ENCODE measurements around the gene DKC1.
"Not testable (repeated sequence)": the region's sequence is repeated elsewhere in the genome, so short reads cannot be mapped to it uniquely, and the experiment has no call there.

The DKC1 gene

DNA sequence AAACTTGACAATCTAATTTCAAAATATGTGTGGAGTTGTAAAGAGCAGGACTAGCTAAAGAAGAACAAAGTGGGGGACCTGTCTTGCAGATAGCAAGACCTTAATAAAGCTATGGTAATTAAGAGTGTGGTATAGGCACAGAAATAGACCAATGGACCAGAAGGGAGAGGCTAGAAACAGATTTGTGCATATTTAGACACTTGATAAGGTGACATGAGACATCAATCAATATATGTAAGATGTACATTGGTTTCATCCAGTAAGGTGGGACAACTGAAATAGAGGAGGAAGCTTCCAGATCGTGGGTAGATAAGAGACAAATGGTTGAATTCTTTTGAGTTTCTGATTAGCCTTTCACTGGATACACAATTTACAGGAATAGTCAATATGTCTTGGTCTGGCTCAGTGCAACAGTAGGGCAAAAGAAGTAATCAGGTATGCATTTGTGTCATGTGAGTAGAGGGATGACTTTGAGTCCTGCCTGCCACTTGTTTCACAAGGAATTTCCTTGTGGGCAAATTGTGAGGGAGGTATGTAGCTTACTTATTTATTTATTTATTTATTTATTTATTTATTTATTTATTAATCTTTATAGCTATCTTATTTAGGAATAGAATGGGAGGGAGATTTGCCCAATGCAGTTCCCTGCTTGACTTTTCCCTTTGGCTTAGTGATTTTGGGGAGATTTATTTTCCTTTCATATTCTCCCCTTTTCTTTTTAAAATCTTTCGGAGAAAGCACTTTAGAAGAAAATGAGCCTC lies 49.9 kb downstream of the DKC1 start:
- Mint-ChIP-seq H3K36me3 (no peaks in the 10 kb centered on the region), H3K4me3 (no peak overlapping the region), H3K27me3 (no peaks in the 10 kb centered on the region), H3K27ac (no peak overlapping the region), H3K9me3 (peaks cover 0 to 4% of the 10 kb centered on the region in 2 donors), H3K4me1 (no peaks in the 10 kb centered on the region)
- DNase-seq (no peak), ATAC-seq (replicated peaks) (no peak)

DNA sequence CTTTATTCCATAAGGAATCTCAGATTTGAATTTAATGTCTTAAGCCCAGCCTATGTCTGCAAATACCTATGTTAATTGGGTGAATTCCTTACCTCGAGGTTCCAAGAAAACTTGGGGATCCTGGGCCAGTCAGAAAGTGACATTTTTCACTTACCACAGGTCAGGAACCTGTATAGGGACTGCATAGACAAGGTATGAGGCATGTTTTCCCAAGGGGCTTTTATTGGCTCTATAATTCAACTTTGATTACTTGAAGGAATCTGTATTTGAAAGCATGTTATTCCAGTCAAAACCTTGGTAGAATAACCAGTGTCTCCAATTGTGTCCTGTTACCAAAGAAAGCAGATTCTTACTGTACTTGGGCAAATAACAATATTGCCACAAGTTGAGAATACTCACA lies 51.1 kb downstream of the DKC1 start:
- H3K36me3 Mint-ChIP-seq = no peaks in the 10 kb centered on the region
- H3K4me3 Mint-ChIP-seq = no peak overlapping the region
- no peak for DNase-seq
- peaks cover 0 to 3% of the 10 kb centered on the region in 2 donors for H3K4me1 Mint-ChIP-seq
- ATAC-seq (replicated peaks) = no peak
- H3K27ac Mint-ChIP-seq = no peak overlapping the region
- H3K9me3 Mint-ChIP-seq = no peaks in the 10 kb centered on the region
- H3K27me3 Mint-ChIP-seq = no peaks in the 10 kb centered on the region

DNA sequence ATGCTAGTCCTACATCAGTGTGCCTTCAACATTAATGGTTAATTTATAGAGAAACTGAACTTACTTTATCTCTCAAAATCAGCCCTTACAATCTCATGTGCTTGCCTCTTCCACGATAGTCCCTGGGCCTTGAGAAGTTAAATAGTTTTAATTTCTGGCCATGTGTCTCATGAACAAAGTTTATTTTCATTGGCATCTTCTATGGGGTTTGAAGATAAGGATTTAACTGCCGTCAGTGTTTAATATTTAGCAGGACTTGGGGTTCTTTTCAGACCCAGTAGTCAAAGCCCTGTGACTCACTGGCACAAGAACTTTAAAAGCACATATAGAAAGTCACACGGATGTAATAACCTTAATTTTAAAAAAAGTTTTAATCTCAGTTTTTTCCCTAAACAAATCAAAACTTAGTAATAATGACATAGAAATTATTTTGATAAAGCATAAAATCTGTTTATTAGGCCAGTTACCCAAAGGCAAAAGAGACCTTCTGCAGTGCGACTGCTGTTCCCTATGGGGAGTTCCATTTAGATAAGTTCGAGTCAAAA lies 52.7 kb downstream of the DKC1 start:
- ATAC-seq (replicated peaks) (no peak), DNase-seq (no peak)
- no peak overlapping the region for H3K27ac Mint-ChIP-seq
- no peaks in the 10 kb centered on the region for H3K9me3 Mint-ChIP-seq
- no peak overlapping the region for H3K4me3 Mint-ChIP-seq
- no peaks in the 10 kb centered on the region for H3K27me3 Mint-ChIP-seq
- H3K4me1 Mint-ChIP-seq = peaks cover 10 to 13% of the 10 kb centered on the region in 2 donors
- H3K36me3 Mint-ChIP-seq = no peaks in the 10 kb centered on the region

DNA sequence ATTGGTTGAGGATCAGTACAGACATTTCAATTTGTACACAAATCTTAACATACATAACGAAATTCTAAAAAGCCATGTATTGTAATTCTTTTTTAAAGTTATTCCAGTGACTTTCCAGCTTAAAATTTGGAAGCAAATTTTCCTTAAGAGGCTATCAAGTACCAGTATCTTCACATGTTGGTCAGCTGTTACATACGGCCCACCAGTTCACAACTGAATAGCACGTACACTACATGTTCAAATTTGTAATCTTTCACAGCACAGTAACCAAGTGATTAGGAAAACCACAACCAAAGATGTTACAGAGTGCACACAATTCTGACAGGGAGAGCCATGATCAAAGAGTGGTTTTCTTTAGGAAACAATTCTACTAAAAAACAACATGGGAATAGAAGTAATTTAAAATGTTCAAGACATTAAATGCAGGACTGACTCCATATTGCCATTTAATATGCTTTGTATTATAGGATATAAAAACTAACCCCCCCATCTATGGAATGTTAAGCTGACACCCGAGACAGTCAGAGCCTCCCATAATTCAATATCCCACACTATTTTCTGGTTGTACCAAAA lies 53.7 kb downstream of the DKC1 start:
- not testable (repeated sequence) for ATAC-seq (replicated peaks); DNase-seq; H3K9me3 Mint-ChIP-seq; H3K27ac Mint-ChIP-seq; H3K4me3 Mint-ChIP-seq; H3K36me3 Mint-ChIP-seq; H3K27me3 Mint-ChIP-seq
- peaks cover 10 to 13% of the 10 kb centered on the region in 2 donors for H3K4me1 Mint-ChIP-seq

DNA sequence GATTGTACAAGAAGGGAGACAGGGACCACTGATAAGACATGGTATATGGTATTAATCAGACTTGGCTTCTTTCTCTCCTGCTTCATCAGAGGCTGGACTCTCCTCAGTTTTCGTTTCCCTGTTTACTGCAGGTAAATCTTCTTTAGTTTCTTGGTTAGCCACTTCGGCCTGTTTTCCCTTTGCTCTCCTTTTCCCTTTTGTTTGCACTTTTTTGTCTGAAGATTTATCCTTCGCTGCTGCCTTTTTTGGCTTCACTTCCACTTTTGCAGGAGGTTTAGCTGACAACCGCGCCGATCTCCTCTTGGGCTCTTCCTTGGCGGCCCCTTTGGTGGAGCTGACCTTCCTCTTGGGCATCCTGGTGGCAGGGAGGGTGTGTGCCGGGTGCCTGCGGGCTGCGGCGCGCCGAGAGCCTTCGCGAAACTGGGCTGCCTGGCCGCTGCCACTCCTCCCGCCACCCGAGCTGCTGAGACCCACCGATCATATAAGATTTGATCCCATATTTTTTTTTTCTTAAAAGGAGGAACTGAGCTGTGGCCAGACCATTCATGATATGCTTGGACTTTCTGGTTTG lies 54.5 kb downstream of the DKC1 start:
- not testable (repeated sequence) for H3K4me3 Mint-ChIP-seq; H3K27me3 Mint-ChIP-seq; H3K27ac Mint-ChIP-seq; ATAC-seq (replicated peaks); H3K9me3 Mint-ChIP-seq; DNase-seq; H3K36me3 Mint-ChIP-seq
- peaks cover 10 to 13% of the 10 kb centered on the region in 2 donors for H3K4me1 Mint-ChIP-seq

DNA sequence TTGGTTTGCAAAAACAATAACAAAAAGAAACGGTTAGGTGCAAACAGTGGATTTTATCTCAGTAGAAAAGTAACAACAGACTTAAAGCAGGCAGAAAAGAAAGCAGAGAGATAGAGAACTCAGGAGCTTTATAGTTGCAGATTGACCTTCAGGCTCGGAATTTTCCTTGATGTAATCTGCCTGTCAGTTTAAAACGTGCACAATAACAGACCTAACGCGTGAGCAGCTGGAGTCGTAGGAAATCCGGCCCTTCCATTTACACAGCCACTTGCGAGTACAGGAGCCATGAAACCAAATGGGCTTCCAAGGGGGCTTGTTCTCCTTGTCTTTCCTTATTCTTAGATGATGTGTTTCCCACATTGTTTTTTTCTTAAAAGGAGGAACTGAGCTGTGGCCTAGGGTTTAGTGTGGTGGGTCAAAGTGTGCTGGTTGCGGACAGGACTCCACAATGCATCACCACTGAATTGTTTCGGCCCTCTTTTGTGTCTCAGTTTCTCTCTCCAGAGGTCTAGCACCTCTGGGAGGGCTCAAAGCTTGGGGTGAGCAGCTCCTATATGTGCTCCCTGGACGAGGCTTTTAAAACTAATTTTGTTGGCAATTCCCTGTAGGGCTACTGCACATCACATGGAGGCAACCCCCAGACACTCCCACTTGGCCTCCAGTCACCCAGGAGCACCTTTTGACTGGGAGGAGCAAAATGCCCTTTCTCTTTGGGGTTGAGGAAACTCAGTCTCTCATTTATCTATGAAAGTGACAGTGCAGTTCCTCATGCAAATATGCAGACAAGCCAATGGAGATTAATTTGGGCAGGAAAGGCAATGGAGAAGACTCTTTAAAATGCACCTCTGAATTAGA lies 56.5 kb downstream of the DKC1 start:
- Mint-ChIP-seq H3K27me3 (no peaks in the 10 kb centered on the region), H3K4me3 (no peak overlapping the region), H3K4me1 (peaks cover 12 to 13% of the 10 kb centered on the region in 2 donors), H3K27ac (peak overlapping the region; percentile 17), H3K36me3 (no peaks in the 10 kb centered on the region), H3K9me3 (no peaks in the 10 kb centered on the region)
- DNase-seq = no peak
- ATAC-seq (replicated peaks) = peak; percentile 67 to 71

DNA sequence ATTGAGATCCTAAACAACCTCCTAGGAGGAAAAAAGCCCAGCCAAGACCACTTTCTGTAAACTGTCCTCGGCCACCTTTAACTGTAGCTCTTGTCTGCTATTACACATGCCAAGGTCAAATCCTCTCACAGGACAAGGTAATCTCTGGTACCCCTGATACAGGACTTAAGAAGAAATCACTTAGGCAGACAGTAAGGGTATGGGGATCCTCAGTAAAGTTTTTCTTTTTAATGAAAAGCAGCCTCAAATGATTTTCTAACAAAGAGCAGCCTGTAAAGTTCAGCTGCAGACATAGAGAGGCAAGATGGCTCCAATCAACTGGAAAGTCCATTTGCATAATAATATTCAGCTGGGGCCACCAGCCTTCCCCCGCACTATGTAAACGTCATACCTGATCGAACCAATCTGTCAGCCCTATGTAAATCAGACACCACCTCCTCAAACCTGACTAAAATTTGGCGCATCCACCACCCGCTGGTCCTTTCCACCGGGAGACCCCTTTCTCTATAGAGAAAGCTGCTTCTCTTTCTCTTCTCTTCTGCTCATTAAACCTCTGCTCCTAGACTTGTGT lies 57.2 kb downstream of the DKC1 start:
- no peak for DNase-seq
- H3K4me3 Mint-ChIP-seq = no peak overlapping the region
- H3K36me3 Mint-ChIP-seq = no peaks in the 10 kb centered on the region
- no peaks in the 10 kb centered on the region for H3K9me3 Mint-ChIP-seq
- H3K4me1 Mint-ChIP-seq = peaks cover 12 to 13% of the 10 kb centered on the region in 2 donors
- H3K27ac Mint-ChIP-seq = peak overlapping the region; percentile 17
- no peaks in the 10 kb centered on the region for H3K27me3 Mint-ChIP-seq
- peak; percentile 84 to 89 for ATAC-seq (replicated peaks)

DNA sequence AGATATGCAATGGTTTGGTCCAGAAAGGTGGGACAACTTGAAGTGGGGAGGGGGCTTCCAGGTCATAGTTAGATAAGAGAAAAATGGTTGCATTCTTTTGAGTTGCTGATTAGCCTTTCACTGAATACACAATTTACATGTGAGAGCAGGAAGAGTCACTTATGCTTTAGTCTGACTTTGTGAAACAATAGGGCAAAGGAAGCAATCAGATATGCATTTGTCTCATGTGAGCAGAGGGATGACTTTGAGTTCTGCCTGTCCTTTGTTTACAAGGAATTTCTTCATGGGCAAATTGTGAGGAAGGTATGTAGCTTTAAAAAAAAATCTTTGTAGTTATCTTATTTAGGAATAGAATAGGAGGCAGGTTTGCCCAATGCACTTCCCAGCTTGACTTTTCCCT lies 58.9 kb downstream of the DKC1 start:
- H3K4me1 Mint-ChIP-seq = peaks cover 12 to 13% of the 10 kb centered on the region in 2 donors

DNA sequence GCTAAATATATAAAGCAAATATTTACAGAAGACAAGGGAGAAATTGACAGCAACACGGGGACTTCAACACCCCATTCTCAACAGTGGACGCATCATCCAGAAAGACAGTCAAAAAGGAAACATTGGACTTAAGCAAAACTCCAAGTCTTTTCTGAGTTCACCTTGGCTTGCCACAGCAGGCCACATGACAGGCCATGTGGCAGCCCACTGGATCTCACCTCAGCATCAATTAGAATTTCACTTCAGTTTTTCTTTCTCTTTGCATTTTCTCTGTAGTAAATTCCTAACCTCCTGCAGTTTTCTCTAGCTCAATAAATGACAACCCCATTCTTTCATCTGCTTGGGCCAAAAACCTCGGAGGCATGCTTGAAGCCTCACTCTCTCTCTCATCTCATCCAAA lies 59.4 kb downstream of the DKC1 start:
- H3K4me1 Mint-ChIP-seq = peaks cover 12 to 13% of the 10 kb centered on the region in 2 donors
- H3K36me3 Mint-ChIP-seq = no peaks in the 10 kb centered on the region
- H3K9me3 Mint-ChIP-seq = no peaks in the 10 kb centered on the region
- ATAC-seq (replicated peaks) = no peak
- no peak overlapping the region for H3K4me3 Mint-ChIP-seq
- no peak for DNase-seq
- H3K27ac Mint-ChIP-seq = no peak overlapping the region
- no peaks in the 10 kb centered on the region for H3K27me3 Mint-ChIP-seq

More for the DNA sequence above, 58.9 kb downstream of the DKC1 start:
- DNase-seq (no peak), ATAC-seq (replicated peaks) (no peak)
- H3K9me3 Mint-ChIP-seq = no peaks in the 10 kb centered on the region
- H3K27me3 Mint-ChIP-seq = no peaks in the 10 kb centered on the region
- no peak overlapping the region for H3K4me3 Mint-ChIP-seq
- no peak overlapping the region for H3K27ac Mint-ChIP-seq
- no peaks in the 10 kb centered on the region for H3K36me3 Mint-ChIP-seq

DNA sequence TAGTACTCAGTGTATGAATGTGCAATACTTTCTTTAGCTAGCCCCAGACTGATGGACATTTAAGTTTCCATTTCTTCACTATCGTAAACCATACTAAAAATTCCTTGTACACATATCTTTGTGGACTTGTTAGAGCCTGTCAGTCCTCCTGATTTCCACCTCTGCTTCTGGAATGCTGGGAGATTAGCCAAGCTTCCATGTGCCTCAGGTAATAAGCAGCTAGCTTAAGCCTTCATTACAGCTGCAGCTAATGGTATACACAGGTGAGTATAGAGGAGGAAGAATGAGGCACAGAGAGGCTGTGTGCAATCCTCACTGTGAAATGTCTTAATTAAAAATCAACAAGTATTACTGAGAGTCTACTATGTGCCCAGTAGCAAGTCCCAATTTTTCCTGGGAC lies 62.0 kb downstream of the DKC1 start:
- Mint-ChIP-seq H3K4me3 (no peak overlapping the region), H3K27me3 (no peaks in the 10 kb centered on the region), H3K9me3 (no peaks in the 10 kb centered on the region), H3K36me3 (no peaks in the 10 kb centered on the region), H3K27ac (no peak overlapping the region), H3K4me1 (peaks cover 18% of the 10 kb centered on the region in 2 donors)
- ATAC-seq (replicated peaks) (no peak), DNase-seq (no peak)

DNA sequence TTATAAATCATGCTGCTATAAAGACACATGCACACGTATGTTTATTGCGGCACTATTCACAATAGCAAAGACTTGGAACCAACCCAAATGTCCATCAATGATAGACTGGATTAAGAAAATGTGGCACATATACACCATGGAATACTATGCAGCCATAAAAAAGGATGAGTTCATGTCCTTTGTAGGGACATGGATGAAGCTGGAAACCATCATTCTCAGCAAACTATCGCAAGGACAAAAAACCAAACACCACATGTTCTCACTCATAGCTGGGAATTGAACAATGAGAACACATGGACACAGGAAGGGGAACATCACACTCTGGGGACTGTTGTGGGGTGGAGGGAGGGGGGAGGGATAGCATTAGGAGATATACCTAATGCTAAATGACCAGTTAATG lies 62.9 kb downstream of the DKC1 start:
- H3K4me3 Mint-ChIP-seq; H3K36me3 Mint-ChIP-seq; ATAC-seq (replicated peaks); H3K9me3 Mint-ChIP-seq; H3K27me3 Mint-ChIP-seq; H3K27ac Mint-ChIP-seq; DNase-seq: not testable (repeated sequence)
- peaks cover 19 to 21% of the 10 kb centered on the region in 2 donors for H3K4me1 Mint-ChIP-seq
